ENCODE measurements around the gene AIG1. TPM values are rescaled to one million over a fixed set of nuclear protein-coding genes. Genes with fewer than 3 reads are reported as not detected.

The AIG1 gene
- total RNA-seq, 6 experiments from 2014 or later = 50.7 to 70.5 (median 52.5) TPM

DNA sequence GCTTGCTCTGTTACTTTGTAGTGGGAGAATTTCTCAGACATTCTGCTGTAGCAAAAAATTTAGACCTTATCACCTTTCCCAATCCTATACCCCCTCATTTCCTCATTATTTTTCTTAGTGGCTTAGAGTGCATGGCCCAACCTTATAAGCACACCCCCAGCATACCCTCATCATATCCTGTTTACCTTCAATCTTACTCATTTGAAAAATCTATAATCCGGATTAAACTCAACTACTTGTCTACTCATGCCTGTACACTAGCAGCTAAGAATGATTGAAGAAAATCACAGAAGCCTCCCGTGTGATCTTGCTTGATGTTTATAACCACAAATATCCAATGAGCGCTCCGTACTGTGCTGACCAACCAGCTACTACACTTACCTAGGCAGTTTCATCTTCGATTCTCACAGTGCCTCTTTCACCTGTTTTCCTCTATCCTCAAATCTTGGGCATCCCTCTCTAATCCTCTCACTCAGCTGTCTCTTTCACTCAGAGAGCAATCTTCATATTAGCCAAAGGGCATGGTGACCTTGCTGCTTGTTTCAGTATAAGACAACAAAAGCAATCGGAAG, 36.6 kb downstream of the AIG1 start:
- Mint-ChIP-seq H3K27me3 (ENCODE audit: insufficient read depth) (no peaks in the 10 kb centered on the region), H3K4me3 (no peak overlapping the region), H3K4me1 (ENCODE audit: low read depth) (no peaks in the 10 kb centered on the region), H3K27ac (no peak overlapping the region), H3K9me3 (no peaks in the 10 kb centered on the region), H3K36me3 (ENCODE audit: low read depth) (no peaks in the 10 kb centered on the region)
- no peak for DNase-seq
- TF ChIP-seq, protein P1, sequence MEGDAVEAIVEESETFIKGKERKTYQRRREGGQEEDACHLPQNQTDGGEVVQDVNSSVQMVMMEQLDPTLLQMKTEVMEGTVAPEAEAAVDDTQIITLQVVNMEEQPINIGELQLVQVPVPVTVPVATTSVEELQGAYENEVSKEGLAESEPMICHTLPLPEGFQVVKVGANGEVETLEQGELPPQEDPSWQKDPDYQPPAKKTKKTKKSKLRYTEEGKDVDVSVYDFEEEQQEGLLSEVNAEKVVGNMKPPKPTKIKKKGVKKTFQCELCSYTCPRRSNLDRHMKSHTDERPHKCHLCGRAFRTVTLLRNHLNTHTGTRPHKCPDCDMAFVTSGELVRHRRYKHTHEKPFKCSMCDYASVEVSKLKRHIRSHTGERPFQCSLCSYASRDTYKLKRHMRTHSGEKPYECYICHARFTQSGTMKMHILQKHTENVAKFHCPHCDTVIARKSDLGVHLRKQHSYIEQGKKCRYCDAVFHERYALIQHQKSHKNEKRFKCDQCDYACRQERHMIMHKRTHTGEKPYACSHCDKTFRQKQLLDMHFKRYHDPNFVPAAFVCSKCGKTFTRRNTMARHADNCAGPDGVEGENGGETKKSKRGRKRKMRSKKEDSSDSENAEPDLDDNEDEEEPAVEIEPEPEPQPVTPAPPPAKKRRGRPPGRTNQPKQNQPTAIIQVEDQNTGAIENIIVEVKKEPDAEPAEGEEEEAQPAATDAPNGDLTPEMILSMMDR (IDR thresholded peaks at IDR 0.05) = no peak

DNA sequence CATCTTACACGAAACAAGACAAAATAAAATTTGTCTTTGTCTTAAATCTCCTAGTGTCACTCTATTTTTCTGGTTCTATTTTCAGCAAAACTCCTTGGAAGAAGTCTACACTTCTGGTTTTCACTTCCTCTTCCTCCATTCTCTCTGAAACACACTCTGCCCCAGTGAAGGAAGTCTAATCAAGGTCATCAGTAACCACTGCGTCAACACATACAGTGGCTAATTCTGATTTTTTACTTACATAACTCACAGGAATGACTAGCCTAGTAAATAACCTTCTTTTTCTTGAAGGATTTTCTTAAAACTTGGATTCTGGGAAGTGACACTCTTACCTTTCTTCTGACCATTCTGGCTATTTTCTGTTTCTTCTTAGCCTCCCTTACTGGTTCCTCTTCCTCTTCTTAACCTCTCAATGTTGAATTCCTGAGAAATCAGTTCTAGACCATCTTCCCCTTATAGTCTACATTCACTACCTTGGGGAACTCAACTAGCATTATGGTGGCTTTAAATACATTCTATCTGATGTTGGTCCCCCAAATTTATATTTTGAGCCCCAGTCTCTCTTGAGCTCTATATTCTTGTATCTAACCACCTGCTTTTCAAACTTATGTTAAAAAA, 37.5 kb downstream of the AIG1 start:
- no peaks in the 10 kb centered on the region for H3K27me3 Mint-ChIP-seq (ENCODE audit: insufficient read depth)
- H3K36me3 Mint-ChIP-seq (ENCODE audit: low read depth) = no peaks in the 10 kb centered on the region
- TF ChIP-seq, protein P1 (IDR thresholded peaks at IDR 0.05) = no peak
- H3K9me3 Mint-ChIP-seq = no peaks in the 10 kb centered on the region
- DNase-seq = no peak
- no peak overlapping the region for H3K4me3 Mint-ChIP-seq
- no peaks in the 10 kb centered on the region for H3K4me1 Mint-ChIP-seq (ENCODE audit: low read depth)
- no peak overlapping the region for H3K27ac Mint-ChIP-seq

DNA sequence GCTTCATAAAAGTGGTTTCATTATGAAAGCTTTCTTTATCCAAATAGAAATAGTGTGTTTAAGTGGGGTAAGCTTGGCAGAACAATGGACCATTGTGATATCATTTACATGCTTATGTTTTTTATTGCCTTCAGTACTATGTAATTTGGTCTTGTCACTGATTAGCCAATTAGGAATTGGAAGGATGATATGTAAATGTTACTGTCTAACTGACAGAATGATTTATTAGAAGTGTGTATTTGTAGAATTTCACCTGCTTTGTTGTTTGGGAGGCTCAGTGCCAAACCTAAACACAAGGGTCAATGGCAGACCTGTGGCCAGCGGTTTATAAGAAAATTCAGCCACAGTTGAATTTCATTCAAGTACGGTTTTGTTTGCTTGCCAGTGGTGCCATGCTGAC, 39.0 kb downstream of the AIG1 start:
- no peaks in the 10 kb centered on the region for H3K9me3 Mint-ChIP-seq
- H3K27me3 Mint-ChIP-seq (ENCODE audit: insufficient read depth) = no peaks in the 10 kb centered on the region
- no peak overlapping the region for H3K27ac Mint-ChIP-seq
- H3K36me3 Mint-ChIP-seq (ENCODE audit: low read depth) = peaks cover 5% of the 10 kb centered on the region; the same call in 1 of the 2 replicates
- no peaks in the 10 kb centered on the region for H3K4me1 Mint-ChIP-seq (ENCODE audit: low read depth)
- TF ChIP-seq, protein P1 (IDR thresholded peaks at IDR 0.05) = no peak
- H3K4me3 Mint-ChIP-seq = no peak overlapping the region
- DNase-seq = no peak

DNA sequence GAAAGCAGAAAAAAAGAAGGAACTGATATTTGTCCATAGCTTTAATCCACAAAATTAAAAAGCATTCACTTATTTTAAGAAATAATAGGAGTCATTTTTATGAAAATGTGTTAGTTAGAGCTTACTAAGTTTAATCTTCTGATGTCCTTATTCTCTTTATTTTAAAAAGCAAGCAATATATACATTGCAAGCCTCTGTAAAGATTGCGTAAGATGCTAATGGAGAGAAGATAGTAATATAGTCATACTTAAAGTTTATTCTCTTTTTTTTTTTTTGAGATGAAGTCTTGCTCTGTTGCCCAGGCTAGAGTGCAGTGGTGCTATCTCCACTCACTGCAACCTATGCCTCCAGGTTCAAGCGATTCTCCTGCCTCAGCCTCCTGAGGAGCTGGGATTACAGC, 39.7 kb downstream of the AIG1 start:
- DNase-seq = no peak
- Mint-ChIP-seq H3K27ac (no peak overlapping the region), H3K27me3 (ENCODE audit: insufficient read depth) (peaks cover 2% of the 10 kb centered on the region; the same call in 1 of the 2 replicates), H3K4me1 (ENCODE audit: low read depth) (peaks cover 7% of the 10 kb centered on the region), H3K4me3 (no peak overlapping the region), H3K36me3 (ENCODE audit: low read depth) (peaks cover 5% of the 10 kb centered on the region; the same call in 1 of the 2 replicates), H3K9me3 (no peaks in the 10 kb centered on the region)
- TF ChIP-seq, protein P1 (IDR thresholded peaks at IDR 0.05) = no peak

DNA sequence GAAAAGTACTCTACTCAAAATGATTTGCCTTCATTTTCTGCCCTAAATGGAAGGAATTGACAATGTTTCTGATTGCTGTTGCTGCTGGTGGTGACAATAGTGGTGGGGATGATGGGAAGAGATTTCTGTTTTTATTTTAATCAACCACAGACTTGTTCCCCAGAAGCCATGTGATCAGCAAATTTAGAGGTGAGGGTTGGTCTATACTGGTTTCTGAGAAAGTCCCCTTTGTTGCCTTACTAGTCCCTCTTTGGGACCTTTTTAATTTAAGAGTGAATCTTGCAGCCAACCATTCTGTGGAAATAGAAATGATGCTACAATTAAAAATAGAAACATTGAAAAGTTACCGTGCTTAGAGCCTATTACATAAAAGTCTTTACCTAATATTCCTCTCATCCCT, 43.2 kb downstream of the AIG1 start:
- H3K27me3 Mint-ChIP-seq (ENCODE audit: insufficient read depth) = peaks cover 2% of the 10 kb centered on the region; the same call in 1 of the 2 replicates
- no peak overlapping the region for H3K27ac Mint-ChIP-seq
- H3K9me3 Mint-ChIP-seq = no peaks in the 10 kb centered on the region
- TF ChIP-seq, protein P1 (IDR thresholded peaks at IDR 0.05) = no peak
- no peak overlapping the region for H3K4me3 Mint-ChIP-seq
- H3K36me3 Mint-ChIP-seq (ENCODE audit: low read depth) = peaks cover 13% of the 10 kb centered on the region
- no peak for DNase-seq
- H3K4me1 Mint-ChIP-seq (ENCODE audit: low read depth) = peaks cover 24% of the 10 kb centered on the region

Data from HFFc6 (cell line).